Endodermal cell (in vitro differentiated cells): ENCODE results near the gene BARHL2. TPM values are rescaled to one million over a fixed set of nuclear protein-coding genes. Genes with fewer than 3 reads are reported as not detected.

Experiments used
- DNase-seq: peaks from one replicate; pipeline ENCODE4 v3.0.0-alpha.2; 2017
- H3K27ac ChIP-seq: 2 replicates; pipeline ENCODE4 v1.5.1; 2013; ENCODE audit warnings: mild to moderate bottlenecking, low read depth, low read length, moderate library complexity
- H3K27me3 ChIP-seq: 2 replicates; pipeline ENCODE4 v1.6.1; 2013; ENCODE audit warnings: mild to moderate bottlenecking, low read length, moderate library complexity; ENCODE audit not compliant: insufficient read depth, control insufficient read depth, poor library complexity, severe bottlenecking
- H3K36me3 ChIP-seq: 2 replicates; pipeline ENCODE4 v1.7.0; 2013; ENCODE audit warnings: mild to moderate bottlenecking, low read length, moderate library complexity; ENCODE audit not compliant: control insufficient read depth, insufficient read depth
- H3K4me1 ChIP-seq: one replicate; pipeline ENCODE4 v1.7.0; 2013; ENCODE audit warnings: low read length; ENCODE audit not compliant: control insufficient read depth, insufficient read depth
- H3K4me3 ChIP-seq: 2 replicates; pipeline ENCODE4 v1.5.1; 2013; ENCODE audit warnings: mild to moderate bottlenecking, low read length, moderate library complexity
- H3K9ac ChIP-seq: 2 replicates; pipeline ENCODE4 v1.6.1; 2013; ENCODE audit warnings: mild to moderate bottlenecking, low read length, moderate library complexity; ENCODE audit not compliant: poor library complexity, severe bottlenecking; ENCODE audit errors: extremely low read depth
- H3K9me3 ChIP-seq: 2 replicates; pipeline ENCODE4 v1.6.1; 2013; ENCODE audit warnings: mild to moderate bottlenecking, low read length, moderate library complexity; ENCODE audit not compliant: control insufficient read depth
- H3K27ac Mint-ChIP-seq: 2 replicates; pipeline ENCODE4 v1.8.0; 2020; ENCODE audit warnings: mixed read lengths
- H3K27me3 Mint-ChIP-seq: 2 replicates; pipeline ENCODE4 v1.8.0; 2021; ENCODE audit warnings: mild to moderate bottlenecking, mixed read lengths; ENCODE audit not compliant: insufficient read depth
- H3K36me3 Mint-ChIP-seq: 2 replicates; pipeline ENCODE4 v1.8.0; 2020; ENCODE audit warnings: low read depth, mixed read lengths
- H3K4me1 Mint-ChIP-seq: 2 replicates; pipeline ENCODE4 v1.8.0; 2020; ENCODE audit warnings: mixed read lengths
- H3K4me3 Mint-ChIP-seq: 2 replicates; pipeline ENCODE4 v1.8.0; 2020; ENCODE audit warnings: mild to moderate bottlenecking, moderate library complexity, mixed read lengths
- H3K9me3 Mint-ChIP-seq: 2 replicates; pipeline ENCODE4 v1.8.0; 2020; ENCODE audit warnings: mild to moderate bottlenecking, mixed read lengths
- WGBS, 2 experiments: methylation state at CpG; one replicate each; pipeline versions ENCODE4 v1.1.5 to v1.1.7; 2013; ENCODE audit warnings: missing lambda C conversion rate in 2 of 2, mixed read lengths in 1 of 2; ENCODE audit not compliant: insufficient coverage in 1 of 2, insufficient read length in 1 of 2; 5-methylcytosine and 5-hydroxymethylcytosine counted together
- total RNA-seq, 2 donors: library from RNA; stranded (reverse); fragmentation: NEBNext Ultra II Directional in 1 of 2; extraction: Animal tissue kit (Norgen Biotek cat#: 25700) in 1 of 2; gene quantifications; 2 replicates in 1 of 2; 3 replicates in 1 of 2; pipeline ENCODE4 v1.2.1, GENCODE V29; 2021
- TF ChIP-seq, protein P1 (sequence below): fragments of 200-600 bp; sonication (generic); conservative IDR thresholded peaks from 2 replicates; pipeline ENCODE4 v1.5.0; 2021; ENCODE audit warnings: antibody characterized with exemption, mild to moderate bottlenecking

BARHL2 gene
- total RNA-seq, 2 donors from 2014 or later = not detected

DNA sequence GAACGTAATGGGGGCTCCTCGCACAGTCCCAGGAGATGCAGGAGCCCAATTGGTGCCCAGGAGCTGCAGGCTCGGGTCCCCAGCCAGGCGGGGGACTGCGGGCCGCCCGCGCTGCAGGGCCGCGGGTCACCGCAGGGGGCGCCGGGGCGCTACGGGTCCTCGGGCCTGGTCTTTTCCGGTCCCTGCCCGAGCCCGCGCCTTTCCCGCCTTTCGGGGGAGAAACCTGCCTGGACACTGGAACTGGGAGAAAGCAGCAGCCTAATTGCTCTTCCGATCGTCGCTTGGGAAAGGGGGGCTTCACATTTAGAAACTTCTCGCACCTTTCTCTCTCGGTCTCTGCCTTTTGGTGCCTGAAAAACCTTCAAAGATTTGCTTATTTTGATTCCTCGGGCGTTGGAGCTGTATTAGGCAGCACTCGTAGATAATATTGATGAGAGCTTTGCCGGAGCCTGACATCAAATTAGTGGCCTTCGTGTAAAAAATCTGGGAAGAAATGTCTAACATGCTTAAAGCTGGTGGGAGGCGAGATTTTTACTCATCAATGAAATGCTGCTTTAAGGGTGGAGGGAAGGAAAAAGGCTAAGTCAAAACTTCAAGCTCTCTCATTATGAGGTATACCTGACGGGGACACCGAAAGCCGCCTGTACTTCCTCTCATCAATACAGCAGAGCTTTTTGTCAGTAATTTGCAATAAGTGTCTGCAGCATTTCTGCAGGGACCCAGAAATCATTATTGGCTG is 12.6 kb upstream of the BARHL2 start:
- Histone ChIP-seq H3K9me3 (no peaks in the 10 kb centered on the region), H3K9ac (no peak overlapping the region), H3K36me3 (no peaks in the 10 kb centered on the region), H3K4me3 (peak overlapping the region; percentile 79), H3K27me3 (peaks cover 97% of the 10 kb centered on the region), H3K4me1 (no peaks in the 10 kb centered on the region), H3K27ac (no peak overlapping the region)
- H3K4me1 Mint-ChIP-seq = peaks cover 22% of the 10 kb centered on the region
- no peaks in the 10 kb centered on the region for H3K36me3 Mint-ChIP-seq
- peaks cover 99% of the 10 kb centered on the region for H3K27me3 Mint-ChIP-seq
- no peaks in the 10 kb centered on the region for H3K9me3 Mint-ChIP-seq
- WGBS, 2 experiments = 4 to 7% methylated on average over 21 to 36 of the region's 36 CpGs
- DNase-seq = peak; percentile 94
- peak overlapping the region; percentile 55 for H3K4me3 Mint-ChIP-seq
- TF ChIP-seq, protein P1, sequence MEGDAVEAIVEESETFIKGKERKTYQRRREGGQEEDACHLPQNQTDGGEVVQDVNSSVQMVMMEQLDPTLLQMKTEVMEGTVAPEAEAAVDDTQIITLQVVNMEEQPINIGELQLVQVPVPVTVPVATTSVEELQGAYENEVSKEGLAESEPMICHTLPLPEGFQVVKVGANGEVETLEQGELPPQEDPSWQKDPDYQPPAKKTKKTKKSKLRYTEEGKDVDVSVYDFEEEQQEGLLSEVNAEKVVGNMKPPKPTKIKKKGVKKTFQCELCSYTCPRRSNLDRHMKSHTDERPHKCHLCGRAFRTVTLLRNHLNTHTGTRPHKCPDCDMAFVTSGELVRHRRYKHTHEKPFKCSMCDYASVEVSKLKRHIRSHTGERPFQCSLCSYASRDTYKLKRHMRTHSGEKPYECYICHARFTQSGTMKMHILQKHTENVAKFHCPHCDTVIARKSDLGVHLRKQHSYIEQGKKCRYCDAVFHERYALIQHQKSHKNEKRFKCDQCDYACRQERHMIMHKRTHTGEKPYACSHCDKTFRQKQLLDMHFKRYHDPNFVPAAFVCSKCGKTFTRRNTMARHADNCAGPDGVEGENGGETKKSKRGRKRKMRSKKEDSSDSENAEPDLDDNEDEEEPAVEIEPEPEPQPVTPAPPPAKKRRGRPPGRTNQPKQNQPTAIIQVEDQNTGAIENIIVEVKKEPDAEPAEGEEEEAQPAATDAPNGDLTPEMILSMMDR = peak; percentile 95
- H3K27ac Mint-ChIP-seq = no peak overlapping the region

GRCh38 chr1:90728502-90729287 is 11.6 kb upstream of the BARHL2 start:
- Histone ChIP-seq H3K27ac (no peak overlapping the region), H3K36me3 (no peaks in the 10 kb centered on the region), H3K27me3 (peaks cover 100% of the 10 kb centered on the region), H3K4me1 (peaks cover 5% of the 10 kb centered on the region), H3K9ac (no peak overlapping the region), H3K4me3 (peak overlapping the region; percentile 59), H3K9me3 (no peaks in the 10 kb centered on the region)
- Mint-ChIP-seq H3K36me3 (no peaks in the 10 kb centered on the region), H3K27me3 (peaks cover 100% of the 10 kb centered on the region), H3K4me3 (peak overlapping the region; percentile 15), H3K27ac (no peak overlapping the region), H3K9me3 (no peaks in the 10 kb centered on the region), H3K4me1 (peaks cover 29% of the 10 kb centered on the region)
- 8 to 10% methylated on average over 22 to 25 of the region's 25 CpGs for WGBS, 2 experiments
- TF ChIP-seq, protein P1 = no peak
- peak; percentile 69 for DNase-seq

- no peaks in the 10 kb centered on the region for H3K9me3 Mint-ChIP-seq
- WGBS, 2 experiments = 22 to 39% methylated on average over 5 of the region's 5 CpGs
These were observed 10.9 kb upstream of the BARHL2 start for GRCh38 chr1:90727917-90728501.

More at GRCh38 chr1:90727917-90728501, 10.9 kb upstream of the BARHL2 start:
- H3K36me3 Mint-ChIP-seq = no peaks in the 10 kb centered on the region
- H3K4me1 Mint-ChIP-seq = peaks cover 34% of the 10 kb centered on the region
- Histone ChIP-seq H3K27me3 (peaks cover 100% of the 10 kb centered on the region), H3K9me3 (no peaks in the 10 kb centered on the region), H3K4me3 (no peak overlapping the region), H3K9ac (no peak overlapping the region), H3K27ac (no peak overlapping the region), H3K36me3 (no peaks in the 10 kb centered on the region), H3K4me1 (peaks cover 5% of the 10 kb centered on the region)
- peak overlapping the region; percentile 15 for H3K4me3 Mint-ChIP-seq
- TF ChIP-seq, protein P1 = no peak
- peaks cover 100% of the 10 kb centered on the region for H3K27me3 Mint-ChIP-seq
- H3K27ac Mint-ChIP-seq = no peak overlapping the region
- DNase-seq = peak; percentile 49
